HepG2 (cell line): ENCODE measurements around the gene SOX12. TPM values are rescaled to one million over a fixed set of nuclear protein-coding genes. Genes with fewer than 3 reads are reported as not detected.

Experiments used
- ARNT2 ChIP-seq: sonication (generic); formaldehyde crosslinking; IDR thresholded peaks from 2 replicates; pipeline ENCODE4 v1.8.0; 2022; ENCODE audit warnings: mild to moderate bottlenecking, low read depth, missing genetic modification reagents, moderate library complexity
- ESRRA ChIP-seq: sonication (generic); formaldehyde crosslinking; IDR thresholded peaks from 2 replicates; pipeline ENCODE4 v1.5.1; 2020; ENCODE audit warnings: mild to moderate bottlenecking, low read depth, missing genetic modification reagents
- FOSL1 ChIP-seq: sonication (generic); formaldehyde crosslinking; IDR thresholded peaks from 2 replicates; pipeline ENCODE4 v1.9.0; 2021; ENCODE audit warnings: missing genetic modification reagents, borderline replicate concordance
- FOSL2 ChIP-seq: sonication (generic); formaldehyde crosslinking; IDR thresholded peaks from 2 replicates; pipeline ENCODE4 v1.4.0; 2020; ENCODE audit warnings: missing genetic modification reagents
- JUN ChIP-seq: sonication (generic); formaldehyde crosslinking; IDR thresholded peaks from 2 replicates; pipeline ENCODE4 v1.4.0; 2020; ENCODE audit warnings: mild to moderate bottlenecking, missing genetic modification reagents
- JUNB ChIP-seq: sonication (generic); formaldehyde crosslinking; IDR thresholded peaks from 2 replicates; pipeline ENCODE4 v1.8.0; 2022; ENCODE audit warnings: missing genetic modification reagents, mild to moderate bottlenecking, borderline replicate concordance
- KDM4B ChIP-seq: sonication (generic); formaldehyde crosslinking; IDR thresholded peaks from 2 replicates; pipeline ENCODE4 v1.4.0; 2020; ENCODE audit warnings: missing genetic modification reagents
- MTA1 ChIP-seq: sonication (generic); formaldehyde crosslinking; IDR thresholded peaks from 2 replicates; pipeline ENCODE4 v1.4.0; 2020; ENCODE audit warnings: missing genetic modification reagents, mild to moderate bottlenecking, borderline replicate concordance
- NFYB ChIP-seq: sonication (generic); formaldehyde crosslinking; IDR thresholded peaks from 2 replicates; pipeline ENCODE4 v1.4.0; 2020; ENCODE audit warnings: missing genetic modification reagents
- RBFOX2 ChIP-seq: fragments of 200-400 bp; formaldehyde crosslinking; IDR thresholded peaks from 2 replicates; pipeline ENCODE4 v1.6.1; 2017; ENCODE audit warnings: low read depth, mild to moderate bottlenecking, low read length
- SAFB2 ChIP-seq: sonication (generic); formaldehyde crosslinking; IDR thresholded peaks from 2 replicates; pipeline ENCODE4 v1.5.1; 2020; ENCODE audit warnings: missing genetic modification reagents, low read depth, mild to moderate bottlenecking, borderline replicate concordance
- SCMH1 ChIP-seq: sonication (generic); formaldehyde crosslinking; IDR thresholded peaks from 2 replicates; pipeline ENCODE4 v1.9.0; 2021; ENCODE audit warnings: missing genetic modification reagents, mild to moderate bottlenecking, borderline replicate concordance
- TMF1 ChIP-seq: sonication (generic); formaldehyde crosslinking; IDR thresholded peaks from 2 replicates; pipeline ENCODE4 v1.8.1; 2022; ENCODE audit warnings: low read depth, missing genetic modification reagents
- ZFP36L2 ChIP-seq: sonication (generic); formaldehyde crosslinking; IDR thresholded peaks from 2 replicates; pipeline ENCODE4 v1.4.0; 2020; ENCODE audit warnings: missing genetic modification reagents
- ZNF550 ChIP-seq: sonication (generic); formaldehyde crosslinking; IDR thresholded peaks from 2 replicates; pipeline ENCODE4 v1.4.0; 2020; ENCODE audit warnings: mild to moderate bottlenecking, missing genetic modification reagents, borderline replicate concordance
- ZNF629 ChIP-seq: sonication (generic); formaldehyde crosslinking; conservative IDR thresholded peaks from 2 replicates; pipeline ENCODE4 v1.5.0; 2020; ENCODE audit warnings: missing genetic modification reagents
- ZNF678 ChIP-seq: sonication (generic); formaldehyde crosslinking; IDR thresholded peaks from 2 replicates; pipeline ENCODE4 v1.4.0; 2020; ENCODE audit warnings: mild to moderate bottlenecking, missing genetic modification reagents
- ZNF777 ChIP-seq: sonication (generic); formaldehyde crosslinking; IDR thresholded peaks from 2 replicates; pipeline ENCODE4 v1.4.0; 2020; ENCODE audit warnings: missing genetic modification reagents
- polyA plus RNA-seq, 8 experiments: library from polyadenylated mRNA; depleted of rRNA in 3 of 8; stranded (reverse) in 7 of 8; unstranded in 1 of 8; fragments of >200 nt; fragmentation: Illumina TruSeq in 4 of 8; extraction: Trizol in 4 of 8; gene quantifications; 2 replicates each; pipeline versions ENCODE4 v1.2.1 to v1.2.3, GENCODE V29; 2011 to 2016; ENCODE audit warnings: low read depth in 4 of 8, missing spikeins in 1 of 8, mixed read lengths in 1 of 8; ENCODE audit not compliant: insufficient read depth in 1 of 8
- total RNA-seq, 5 experiments: library from RNA; depleted of rRNA; stranded (reverse); fragments of >200 nt; fragmentation: Illumina TruSeq; extraction: Trizol; gene quantifications; 2 replicates each; pipeline ENCODE4 v1.2.3, GENCODE V29; 2016; ENCODE audit warnings: low read depth in 1 of 5
- TF ChIP-seq, protein P1 (sequence below): IDR thresholded peaks from 2 replicates; pipeline ENCODE4 v1.6.1; 2012; ENCODE audit warnings: low read length, improper control_type of control experiment
- TF ChIP-seq, protein P2 (sequence below): sonication (generic); formaldehyde crosslinking; IDR thresholded peaks from 2 replicates; pipeline ENCODE4 v1.5.1; 2020; ENCODE audit warnings: mild to moderate bottlenecking, missing genetic modification reagents, moderate library complexity
- TF ChIP-seq, protein P3 (sequence below): IDR thresholded peaks from 2 replicates; pipeline ENCODE4 v1.6.1; 2016; ENCODE audit warnings: low read depth, control low read depth

SOX12 gene
- total and polyA plus RNA-seq, 2 of the 13 experiments (the other 11 are each of a cell fraction or from before 2014, with no cell fraction given), result 10.0 to 18.7 TPM

DNA sequence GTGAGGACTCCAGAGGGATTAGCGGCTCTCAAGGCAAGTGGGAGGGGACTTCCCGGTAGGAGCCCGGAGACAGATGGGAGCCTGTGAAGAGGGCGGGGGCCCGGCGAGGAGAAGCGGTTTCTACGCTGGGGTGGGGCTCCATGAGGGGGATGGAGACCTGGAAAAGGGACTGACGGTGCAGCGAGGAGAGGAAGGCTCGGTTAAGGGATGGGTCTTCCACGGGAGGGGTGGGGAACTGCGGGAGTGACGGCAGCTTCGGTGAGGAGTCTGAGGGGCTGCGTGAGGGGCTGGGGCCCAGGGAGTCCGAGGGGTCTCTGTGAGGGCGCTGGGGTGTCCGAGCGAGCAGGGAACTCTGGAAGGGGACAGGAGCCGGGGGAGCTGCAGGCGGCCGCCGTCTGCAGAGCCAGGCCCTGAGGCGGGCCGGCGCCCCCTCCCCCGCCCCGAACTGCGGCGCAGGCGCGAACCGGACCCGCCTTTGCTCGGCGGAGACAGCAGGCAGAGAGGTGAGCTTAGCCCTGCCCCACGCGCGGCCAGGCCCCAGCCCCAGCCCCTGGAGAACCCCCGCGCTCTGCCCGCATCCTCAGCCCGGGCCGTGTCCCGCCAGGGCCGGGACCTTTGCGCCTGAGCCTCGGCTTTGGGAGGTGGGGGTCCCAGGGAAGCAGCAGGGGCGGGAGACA is 21.4 kb downstream of the SOX12 start, which contains the start of gene NRSN2 (continued):
- TF ChIP-seq, protein P1, sequence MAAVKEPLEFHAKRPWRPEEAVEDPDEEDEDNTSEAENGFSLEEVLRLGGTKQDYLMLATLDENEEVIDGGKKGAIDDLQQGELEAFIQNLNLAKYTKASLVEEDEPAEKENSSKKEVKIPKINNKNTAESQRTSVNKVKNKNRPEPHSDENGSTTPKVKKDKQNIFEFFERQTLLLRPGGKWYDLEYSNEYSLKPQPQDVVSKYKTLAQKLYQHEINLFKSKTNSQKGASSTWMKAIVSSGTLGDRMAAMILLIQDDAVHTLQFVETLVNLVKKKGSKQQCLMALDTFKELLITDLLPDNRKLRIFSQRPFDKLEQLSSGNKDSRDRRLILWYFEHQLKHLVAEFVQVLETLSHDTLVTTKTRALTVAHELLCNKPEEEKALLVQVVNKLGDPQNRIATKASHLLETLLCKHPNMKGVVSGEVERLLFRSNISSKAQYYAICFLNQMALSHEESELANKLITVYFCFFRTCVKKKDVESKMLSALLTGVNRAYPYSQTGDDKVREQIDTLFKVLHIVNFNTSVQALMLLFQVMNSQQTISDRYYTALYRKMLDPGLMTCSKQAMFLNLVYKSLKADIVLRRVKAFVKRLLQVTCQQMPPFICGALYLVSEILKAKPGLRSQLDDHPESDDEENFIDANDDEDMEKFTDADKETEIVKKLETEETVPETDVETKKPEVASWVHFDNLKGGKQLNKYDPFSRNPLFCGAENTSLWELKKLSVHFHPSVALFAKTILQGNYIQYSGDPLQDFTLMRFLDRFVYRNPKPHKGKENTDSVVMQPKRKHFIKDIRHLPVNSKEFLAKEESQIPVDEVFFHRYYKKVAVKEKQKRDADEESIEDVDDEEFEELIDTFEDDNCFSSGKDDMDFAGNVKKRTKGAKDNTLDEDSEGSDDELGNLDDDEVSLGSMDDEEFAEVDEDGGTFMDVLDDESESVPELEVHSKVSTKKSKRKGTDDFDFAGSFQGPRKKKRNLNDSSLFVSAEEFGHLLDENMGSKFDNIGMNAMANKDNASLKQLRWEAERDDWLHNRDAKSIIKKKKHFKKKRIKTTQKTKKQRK, result no peak
- 0 out of 2 replicates have a peak, but pooled peaks have one; percentile 26 for TF ChIP-seq FOSL1 (CRISPR knock-in tag)
- 0 out of 2 replicates have a peak, but pooled peaks have one; percentile 15 for TF ChIP-seq ESRRA (CRISPR knock-in tag)
- no peak for TF ChIP-seq ZNF550 (CRISPR knock-in tag)
- no peak for TF ChIP-seq TMF1 (CRISPR knock-in tag)
- TF ChIP-seq ZFP36L2, result no peak
- TF ChIP-seq KDM4B (CRISPR knock-in tag), result peak; percentile 52; the same call in 1 of the 2 replicates
- peak; percentile 48; the same call in 1 of the 2 replicates for TF ChIP-seq ARNT2 (CRISPR knock-in tag)
- peak; percentile 70 for TF ChIP-seq RBFOX2
- TF ChIP-seq, protein P2, sequence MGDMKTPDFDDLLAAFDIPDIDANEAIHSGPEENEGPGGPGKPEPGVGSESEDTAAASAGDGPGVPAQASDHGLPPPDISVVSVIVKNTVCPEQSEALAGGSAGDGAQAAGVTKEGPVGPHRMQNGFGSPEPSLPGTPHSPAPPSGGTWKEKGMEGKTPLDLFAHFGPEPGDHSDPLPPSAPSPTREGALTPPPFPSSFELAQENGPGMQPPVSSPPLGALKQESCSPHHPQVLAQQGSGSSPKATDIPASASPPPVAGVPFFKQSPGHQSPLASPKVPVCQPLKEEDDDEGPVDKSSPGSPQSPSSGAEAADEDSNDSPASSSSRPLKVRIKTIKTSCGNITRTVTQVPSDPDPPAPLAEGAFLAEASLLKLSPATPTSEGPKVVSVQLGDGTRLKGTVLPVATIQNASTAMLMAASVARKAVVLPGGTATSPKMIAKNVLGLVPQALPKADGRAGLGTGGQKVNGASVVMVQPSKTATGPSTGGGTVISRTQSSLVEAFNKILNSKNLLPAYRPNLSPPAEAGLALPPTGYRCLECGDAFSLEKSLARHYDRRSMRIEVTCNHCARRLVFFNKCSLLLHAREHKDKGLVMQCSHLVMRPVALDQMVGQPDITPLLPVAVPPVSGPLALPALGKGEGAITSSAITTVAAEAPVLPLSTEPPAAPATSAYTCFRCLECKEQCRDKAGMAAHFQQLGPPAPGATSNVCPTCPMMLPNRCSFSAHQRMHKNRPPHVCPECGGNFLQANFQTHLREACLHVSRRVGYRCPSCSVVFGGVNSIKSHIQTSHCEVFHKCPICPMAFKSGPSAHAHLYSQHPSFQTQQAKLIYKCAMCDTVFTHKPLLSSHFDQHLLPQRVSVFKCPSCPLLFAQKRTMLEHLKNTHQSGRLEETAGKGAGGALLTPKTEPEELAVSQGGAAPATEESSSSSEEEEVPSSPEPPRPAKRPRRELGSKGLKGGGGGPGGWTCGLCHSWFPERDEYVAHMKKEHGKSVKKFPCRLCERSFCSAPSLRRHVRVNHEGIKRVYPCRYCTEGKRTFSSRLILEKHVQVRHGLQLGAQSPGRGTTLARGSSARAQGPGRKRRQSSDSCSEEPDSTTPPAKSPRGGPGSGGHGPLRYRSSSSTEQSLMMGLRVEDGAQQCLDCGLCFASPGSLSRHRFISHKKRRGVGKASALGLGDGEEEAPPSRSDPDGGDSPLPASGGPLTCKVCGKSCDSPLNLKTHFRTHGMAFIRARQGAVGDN (CRISPR knock-in tag), result peak; percentile 64
- no peak; the same call in 1 of the 2 replicates for TF ChIP-seq ZNF629
- no peak for TF ChIP-seq JUN (CRISPR knock-in tag)
- 0 out of 2 replicates have a peak, but pooled peaks have one; percentile 8 for TF ChIP-seq FOSL2 (CRISPR knock-in tag)
- TF ChIP-seq ZNF678, result 0 out of 2 replicates have a peak, but pooled peaks have one; percentile 39
- TF ChIP-seq, protein P3, sequence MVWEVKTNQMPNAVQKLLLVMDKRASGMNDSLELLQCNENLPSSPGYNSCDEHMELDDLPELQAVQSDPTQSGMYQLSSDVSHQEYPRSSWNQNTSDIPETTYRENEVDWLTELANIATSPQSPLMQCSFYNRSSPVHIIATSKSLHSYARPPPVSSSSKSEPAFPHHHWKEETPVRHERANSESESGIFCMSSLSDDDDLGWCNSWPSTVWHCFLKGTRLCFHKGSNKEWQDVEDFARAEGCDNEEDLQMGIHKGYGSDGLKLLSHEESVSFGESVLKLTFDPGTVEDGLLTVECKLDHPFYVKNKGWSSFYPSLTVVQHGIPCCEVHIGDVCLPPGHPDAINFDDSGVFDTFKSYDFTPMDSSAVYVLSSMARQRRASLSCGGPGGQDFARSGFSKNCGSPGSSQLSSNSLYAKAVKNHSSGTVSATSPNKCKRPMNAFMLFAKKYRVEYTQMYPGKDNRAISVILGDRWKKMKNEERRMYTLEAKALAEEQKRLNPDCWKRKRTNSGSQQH (CRISPR knock-in tag), result no peak; the same call in 1 of the 2 replicates
- TF ChIP-seq ZNF777, result peak; percentile 61; the same call in 1 of the 2 replicates
- TF ChIP-seq SAFB2, result peak; percentile 70; the same call in 1 of the 2 replicates
- no peak for TF ChIP-seq JUNB (CRISPR knock-in tag)
- TF ChIP-seq NFYB, result 0 out of 2 replicates have a peak, but pooled peaks have one; percentile 19
- TF ChIP-seq SCMH1, result no peak
- TF ChIP-seq MTA1, result peak; percentile 54; the same call in 1 of the 2 replicates
